ENCODE data around the gene CHST15.

DNA sequence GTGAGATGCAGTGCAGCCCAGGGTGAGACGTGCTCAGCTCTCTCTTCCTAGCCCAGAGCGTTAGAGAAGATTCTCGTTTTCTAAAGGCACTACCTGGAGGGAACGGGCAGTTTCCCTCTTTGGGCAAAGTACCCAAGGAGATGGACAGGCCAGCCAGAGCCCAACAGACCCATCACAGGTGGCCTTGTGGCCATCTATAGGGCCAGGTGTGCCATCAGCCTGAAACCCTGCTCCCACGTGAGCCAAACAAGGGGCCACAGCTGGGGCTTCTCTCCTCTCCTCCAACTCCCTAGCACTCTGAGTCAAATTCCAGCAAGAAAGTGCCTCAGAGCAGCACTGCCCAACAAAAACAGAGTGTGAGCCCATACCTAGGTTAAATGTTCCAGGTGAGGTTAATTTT is 22.3 kb downstream of the CHST15 start:
- TF ChIP-seq CTCF (conservative IDR thresholded peaks at IDR 0.05) (no peak), ZFX (IDR thresholded peaks at IDR 0.05) (no peak)
